Breast epithelium (tissue), 4 donors: ENCODE results near the gene OR2T10. TPM values are rescaled to one million over a fixed set of nuclear protein-coding genes. Genes with fewer than 3 reads are reported as not detected.

Experiments used
- DNase-seq, 2 donors: peaks; one replicate each; pipeline ENCODE4 v3.0.0-alpha.2; 2019; ENCODE audit warnings: low spot score in 2 of 2
- H3K27ac ChIP-seq, 2 donors: fragments of 200-600 bp; sonication (generic) in 1 of 2; one replicate each; pipeline ENCODE4 v1.5.1; 2016 to 2019; ENCODE audit warnings: mild to moderate bottlenecking in 1 of 2
- H3K27me3 ChIP-seq, 2 donors: fragments of 200-600 bp; sonication (generic) in 1 of 2; one replicate each; pipeline versions ENCODE4 v1.5.1 to v1.6.0; 2017 to 2019; ENCODE audit warnings: control low read depth in 1 of 2, mild to moderate bottlenecking in 1 of 2
- H3K36me3 ChIP-seq: fragments of 200-600 bp; one replicate; pipeline ENCODE4 v1.5.1; 2019
- H3K4me1 ChIP-seq, 2 donors: fragments of 200-600 bp; sonication (generic); one replicate each; pipeline ENCODE4 v1.5.1; 2016 to 2019; ENCODE audit warnings: control low read depth in 1 of 2
- H3K4me3 ChIP-seq, 3 donors: fragments of 200-600 bp; sonication (generic); 1 replicate in 2 of 3; 2 replicates in 1 of 3; pipeline ENCODE4 v1.5.1; 2016 to 2019; ENCODE audit warnings: mild to moderate bottlenecking in 3 of 3, moderate library complexity in 2 of 3
- H3K9me3 ChIP-seq, 2 donors: fragments of 200-600 bp; sonication (generic) in 1 of 2; one replicate each; pipeline ENCODE4 v1.5.1; 2016 to 2019; ENCODE audit warnings: control low read depth in 1 of 2
- POLR2A ChIP-seq: fragments of 450-650 bp; IDR thresholded peaks from one replicate; pipeline ENCODE4 v1.6.1; 2016; ENCODE audit warnings: antibody characterized with exemption, mild to moderate bottlenecking, moderate library complexity
- POLR2AphosphoS5 ChIP-seq, 3 donors: sonication (generic); formaldehyde crosslinking; IDR thresholded peaks; one replicate each; pipeline ENCODE4 v1.6.1; 2017; ENCODE audit warnings: antibody characterized with exemption in 3 of 3
- intact Hi-C: fragments of 100-400 bp; cut with DNase I; formaldehyde crosslinking; loops from one replicate; pipeline ENCODE4 v1.15.1; 2023; ENCODE audit warnings: low total_unique reads
- total RNA-seq, 3 donors: library from RNA; depleted of rRNA; stranded (reverse); fragments of >200 nt; gene quantifications; one replicate each; pipeline ENCODE4 v1.1.0, GENCODE V29; 2016
- TF ChIP-seq, protein P1 (sequence below), 3 donors: fragments of 450-650 bp; IDR thresholded peaks; one replicate each; pipeline ENCODE4 v1.5.1; 2016 to 2017; ENCODE audit warnings: antibody characterized with exemption in 3 of 3, mild to moderate bottlenecking in 3 of 3, moderate library complexity in 3 of 3

OR2T10 gene
- total RNA-seq, 3 donors from 2014 or later: not detected

DNA sequence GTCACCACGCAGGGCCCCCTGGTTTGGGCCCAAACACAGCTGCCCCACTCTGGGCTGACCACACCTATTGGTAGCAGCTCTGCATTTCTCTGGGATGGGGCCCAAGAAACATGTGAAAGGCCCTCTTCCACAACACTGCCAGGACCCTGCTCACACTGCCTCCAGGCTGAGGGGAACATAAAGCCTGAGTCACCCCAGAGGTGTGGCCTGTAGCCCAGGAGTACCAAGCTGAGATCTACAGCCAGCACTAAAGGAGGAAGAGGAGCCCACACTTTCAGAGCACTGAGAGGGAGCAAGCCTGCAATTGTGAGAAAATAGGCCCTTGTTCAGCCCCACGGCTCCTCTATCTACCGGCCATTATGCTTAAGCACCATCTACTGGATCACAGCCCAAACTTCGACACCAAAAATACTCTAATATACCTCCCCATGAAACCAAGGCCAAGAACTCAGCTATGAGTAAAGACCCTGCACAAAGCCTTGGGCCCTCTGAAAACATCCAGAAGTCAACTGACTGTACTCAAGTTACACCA, 14.4 kb upstream of the OR2T10 start:
- H3K9me3 ChIP-seq: no peaks in the 10 kb centered on the region
- H3K27ac ChIP-seq: no peak overlapping the region
- intact Hi-C loops: no loop called here
- no peak for TF ChIP-seq POLR2AphosphoS5 (IDR thresholded peaks at IDR 0.05)
- TF ChIP-seq, protein P1, sequence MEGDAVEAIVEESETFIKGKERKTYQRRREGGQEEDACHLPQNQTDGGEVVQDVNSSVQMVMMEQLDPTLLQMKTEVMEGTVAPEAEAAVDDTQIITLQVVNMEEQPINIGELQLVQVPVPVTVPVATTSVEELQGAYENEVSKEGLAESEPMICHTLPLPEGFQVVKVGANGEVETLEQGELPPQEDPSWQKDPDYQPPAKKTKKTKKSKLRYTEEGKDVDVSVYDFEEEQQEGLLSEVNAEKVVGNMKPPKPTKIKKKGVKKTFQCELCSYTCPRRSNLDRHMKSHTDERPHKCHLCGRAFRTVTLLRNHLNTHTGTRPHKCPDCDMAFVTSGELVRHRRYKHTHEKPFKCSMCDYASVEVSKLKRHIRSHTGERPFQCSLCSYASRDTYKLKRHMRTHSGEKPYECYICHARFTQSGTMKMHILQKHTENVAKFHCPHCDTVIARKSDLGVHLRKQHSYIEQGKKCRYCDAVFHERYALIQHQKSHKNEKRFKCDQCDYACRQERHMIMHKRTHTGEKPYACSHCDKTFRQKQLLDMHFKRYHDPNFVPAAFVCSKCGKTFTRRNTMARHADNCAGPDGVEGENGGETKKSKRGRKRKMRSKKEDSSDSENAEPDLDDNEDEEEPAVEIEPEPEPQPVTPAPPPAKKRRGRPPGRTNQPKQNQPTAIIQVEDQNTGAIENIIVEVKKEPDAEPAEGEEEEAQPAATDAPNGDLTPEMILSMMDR (IDR thresholded peaks at IDR 0.05): no peak
- TF ChIP-seq POLR2A: no peak
- no peaks in the 10 kb centered on the region for H3K27me3 ChIP-seq
- DNase-seq: no peak
- no peaks in the 10 kb centered on the region for H3K4me1 ChIP-seq
- H3K4me3 ChIP-seq: no peak overlapping the region
- H3K36me3 ChIP-seq: no peaks in the 10 kb centered on the region

DNA sequence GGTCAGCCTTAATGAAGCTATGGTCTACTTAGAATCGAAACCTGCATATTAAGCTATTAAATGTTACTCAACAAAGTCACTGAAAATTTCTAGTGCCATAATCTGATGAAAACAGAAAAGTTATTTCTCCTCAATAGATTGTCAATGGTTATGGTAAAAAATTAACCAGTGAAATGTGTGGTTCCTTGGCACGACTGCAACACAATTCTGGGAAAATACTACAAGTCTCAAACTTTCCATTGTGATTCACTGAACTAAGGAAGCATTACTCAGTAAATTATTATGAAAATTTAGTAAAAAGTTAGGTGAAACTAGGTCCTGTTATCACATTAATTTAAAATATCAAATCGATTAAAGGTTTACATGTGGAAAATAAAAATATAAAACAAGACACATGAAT, 12.8 kb upstream of the OR2T10 start:
- Histone ChIP-seq H3K27ac (no peak overlapping the region), H3K9me3 (no peaks in the 10 kb centered on the region), H3K4me3 (no peak overlapping the region), H3K36me3 (no peaks in the 10 kb centered on the region), H3K27me3 (no peaks in the 10 kb centered on the region), H3K4me1 (no peaks in the 10 kb centered on the region)
- DNase-seq: no peak
- TF ChIP-seq, protein P1 (IDR thresholded peaks at IDR 0.05): no peak
- TF ChIP-seq POLR2AphosphoS5 (IDR thresholded peaks at IDR 0.05): no peak
- TF ChIP-seq POLR2A: no peak
- intact Hi-C loops: no loop called here

DNA sequence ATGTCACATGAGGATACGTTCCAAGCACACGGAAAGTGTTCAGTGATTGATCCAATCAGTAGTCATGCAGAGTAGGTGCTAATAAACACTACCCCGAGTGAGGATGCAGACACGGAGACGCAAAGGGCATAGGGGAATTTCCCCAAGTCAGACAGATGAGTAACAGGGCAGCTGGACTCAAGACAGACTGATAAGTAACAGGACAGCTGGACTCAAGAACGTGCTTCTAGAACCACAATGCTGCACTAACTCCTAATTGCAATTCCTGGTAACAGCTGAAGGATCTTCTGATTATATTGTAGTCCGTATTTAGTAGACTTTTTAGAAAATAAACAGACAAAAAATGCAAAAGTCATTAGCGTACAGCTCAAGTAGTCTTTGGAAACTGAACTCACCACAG, 1.9 kb upstream of the OR2T10 start:
- no peak for DNase-seq
- H3K27me3 ChIP-seq: no peaks in the 10 kb centered on the region
- no peak overlapping the region for H3K27ac ChIP-seq
- intact Hi-C loops: no loop called here
- H3K9me3 ChIP-seq: no peaks in the 10 kb centered on the region
- no peak overlapping the region for H3K4me3 ChIP-seq
- no peaks in the 10 kb centered on the region for H3K36me3 ChIP-seq
- no peaks in the 10 kb centered on the region for H3K4me1 ChIP-seq
- TF ChIP-seq POLR2A (no peak), POLR2AphosphoS5 (IDR thresholded peaks at IDR 0.05) (no peak)
- TF ChIP-seq, protein P1 (IDR thresholded peaks at IDR 0.05): no peak

DNA sequence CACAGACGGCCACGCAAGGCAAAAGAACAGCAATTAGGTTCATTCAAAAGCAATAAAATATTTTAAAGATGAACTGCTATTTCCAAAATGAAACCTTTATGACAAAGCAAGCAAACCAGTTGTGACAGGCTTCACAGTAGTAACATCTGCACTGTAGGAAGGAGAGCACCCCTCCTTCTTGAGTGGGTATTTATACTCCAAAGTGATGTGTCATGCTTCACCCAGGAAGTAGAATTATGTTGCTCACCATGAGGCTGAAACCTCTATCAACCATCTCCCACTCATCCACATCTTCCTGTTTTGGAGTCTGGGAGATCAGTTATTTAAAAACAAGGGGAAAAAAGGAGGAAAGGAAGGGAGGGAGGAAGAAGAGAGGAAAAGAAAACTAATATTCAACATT, 885 bp downstream of the OR2T10 start:
- Histone ChIP-seq H3K9me3 (no peaks in the 10 kb centered on the region), H3K4me1 (no peaks in the 10 kb centered on the region), H3K4me3 (no peak overlapping the region), H3K36me3 (no peaks in the 10 kb centered on the region), H3K27me3 (no peaks in the 10 kb centered on the region), H3K27ac (no peak overlapping the region)
- no peak for DNase-seq
- intact Hi-C loops: no loop called here
- TF ChIP-seq, protein P1 (IDR thresholded peaks at IDR 0.05): no peak
- no peak for TF ChIP-seq POLR2AphosphoS5 (IDR thresholded peaks at IDR 0.05)
- TF ChIP-seq POLR2A: no peak

DNA sequence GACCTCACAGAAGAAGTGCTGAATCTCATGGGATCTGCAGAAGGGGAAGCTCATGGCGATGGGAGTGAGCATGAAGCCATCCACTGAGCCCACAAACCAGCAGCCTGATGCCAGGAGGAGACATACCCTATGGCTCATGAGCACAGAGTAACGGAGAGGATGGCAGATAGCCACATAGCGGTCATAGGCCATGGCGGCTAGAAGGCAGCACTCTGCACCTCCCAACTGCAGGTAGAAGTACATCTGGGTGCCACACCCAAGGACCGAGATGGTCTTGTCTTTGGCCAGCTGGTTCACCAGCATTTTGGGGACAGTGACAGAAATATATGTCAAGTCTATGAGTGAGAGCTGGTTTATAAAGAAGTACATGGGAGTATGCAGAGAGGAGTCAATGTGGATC, 4.3 kb downstream of the OR2T10 start:
- TF ChIP-seq POLR2A: no peak
- Histone ChIP-seq H3K4me1 (no peaks in the 10 kb centered on the region), H3K27me3 (no peaks in the 10 kb centered on the region), H3K4me3 (no peak overlapping the region), H3K36me3 (no peaks in the 10 kb centered on the region), H3K9me3 (no peaks in the 10 kb centered on the region), H3K27ac (no peak overlapping the region)
- intact Hi-C loops: no loop called here
- DNase-seq: no peak

DNA sequence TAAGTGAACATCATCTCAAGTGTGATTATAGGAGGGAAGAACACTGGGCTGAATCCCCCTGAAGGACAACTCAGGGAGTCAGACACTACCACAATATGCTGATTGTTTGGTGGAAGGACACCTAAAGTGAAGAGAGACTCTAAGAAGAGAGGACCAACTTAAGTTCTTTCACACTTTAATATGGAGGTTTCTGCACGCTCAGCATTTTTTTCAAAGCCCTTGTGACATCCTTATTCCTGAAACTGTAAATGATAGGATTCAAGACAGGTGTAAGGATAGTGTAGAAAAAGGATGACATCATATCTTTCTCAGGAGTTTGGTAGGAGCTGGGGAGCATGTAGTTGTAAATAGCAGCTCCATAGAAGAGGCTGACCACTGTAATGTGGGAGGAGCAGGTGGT, 4.8 kb downstream of the OR2T10 start:
- Histone ChIP-seq H3K36me3 (no peaks in the 10 kb centered on the region), H3K4me3 (no peak overlapping the region), H3K27me3 (no peaks in the 10 kb centered on the region), H3K4me1 (no peaks in the 10 kb centered on the region), H3K9me3 (no peaks in the 10 kb centered on the region), H3K27ac (no peak overlapping the region)
- DNase-seq: no peak
- intact Hi-C loops: no loop called here
- TF ChIP-seq POLR2A: no peak
- TF ChIP-seq, protein P1 (IDR thresholded peaks at IDR 0.05): no peak
- TF ChIP-seq POLR2AphosphoS5 (IDR thresholded peaks at IDR 0.05): no peak
